ENCODE results near the gene C16orf90.

The C16orf90 gene

DNA sequence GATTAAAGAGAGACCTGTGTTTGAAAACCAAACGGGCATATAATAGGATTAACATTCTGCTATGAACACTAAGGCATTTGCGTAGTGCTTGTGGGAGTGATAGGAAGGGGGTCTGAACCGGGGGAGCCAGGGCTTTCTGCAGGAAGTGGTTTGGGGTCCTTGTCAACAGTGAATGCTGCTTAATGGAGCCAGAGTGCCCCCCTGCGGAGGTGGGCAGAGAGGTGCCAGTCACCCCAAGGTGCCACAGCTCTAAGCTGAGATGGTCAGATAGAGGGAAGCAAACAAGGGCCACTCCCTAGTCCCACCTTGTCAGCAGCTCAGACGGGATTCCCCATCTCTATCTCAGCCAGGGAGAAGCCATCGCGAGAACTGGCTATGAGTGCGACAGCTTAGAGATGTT is 34.1 kb downstream of the C16orf90 start:
- DNase-seq = no peak

DNA sequence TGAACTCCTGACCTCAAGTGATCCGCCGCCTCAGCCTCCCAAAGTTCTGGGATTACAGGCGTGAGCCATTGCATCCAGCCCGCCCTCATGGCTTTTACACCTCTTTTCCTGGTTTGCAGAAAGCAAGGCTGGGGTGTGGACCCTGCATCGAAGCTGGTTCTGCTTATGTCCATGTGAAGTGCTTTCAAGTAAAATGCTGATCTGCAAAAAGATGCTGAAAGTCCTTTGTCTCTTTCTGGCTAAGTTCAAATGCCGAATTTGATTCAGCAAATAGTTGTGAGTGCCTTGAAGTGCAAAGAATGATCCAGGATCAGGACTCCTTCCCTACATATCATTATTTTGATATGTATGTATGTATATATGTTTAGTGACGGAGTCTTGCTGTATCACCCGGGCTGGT is 34.7 kb downstream of the C16orf90 start:
- no peak for DNase-seq

DNA sequence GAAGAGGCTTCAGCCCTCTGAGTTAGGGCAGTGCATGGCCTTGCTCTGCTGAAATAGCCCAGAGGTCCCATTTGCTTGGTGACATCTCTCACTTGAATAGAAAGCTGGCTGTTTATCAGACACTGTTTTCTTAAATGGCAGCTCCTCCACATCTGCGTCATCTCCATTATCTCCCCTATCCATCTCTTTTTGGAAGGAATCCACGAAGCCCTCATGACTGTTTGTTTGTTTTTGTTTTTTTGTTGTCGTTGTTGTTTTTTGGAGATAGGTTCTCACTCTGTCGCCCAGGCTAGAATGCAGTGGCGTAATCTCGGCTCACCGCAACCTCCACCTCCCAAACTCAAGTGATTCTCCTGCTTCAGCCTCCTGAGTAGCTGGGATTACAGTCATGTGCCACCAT is 35.2 kb downstream of the C16orf90 start:
- no peak for DNase-seq

DNA sequence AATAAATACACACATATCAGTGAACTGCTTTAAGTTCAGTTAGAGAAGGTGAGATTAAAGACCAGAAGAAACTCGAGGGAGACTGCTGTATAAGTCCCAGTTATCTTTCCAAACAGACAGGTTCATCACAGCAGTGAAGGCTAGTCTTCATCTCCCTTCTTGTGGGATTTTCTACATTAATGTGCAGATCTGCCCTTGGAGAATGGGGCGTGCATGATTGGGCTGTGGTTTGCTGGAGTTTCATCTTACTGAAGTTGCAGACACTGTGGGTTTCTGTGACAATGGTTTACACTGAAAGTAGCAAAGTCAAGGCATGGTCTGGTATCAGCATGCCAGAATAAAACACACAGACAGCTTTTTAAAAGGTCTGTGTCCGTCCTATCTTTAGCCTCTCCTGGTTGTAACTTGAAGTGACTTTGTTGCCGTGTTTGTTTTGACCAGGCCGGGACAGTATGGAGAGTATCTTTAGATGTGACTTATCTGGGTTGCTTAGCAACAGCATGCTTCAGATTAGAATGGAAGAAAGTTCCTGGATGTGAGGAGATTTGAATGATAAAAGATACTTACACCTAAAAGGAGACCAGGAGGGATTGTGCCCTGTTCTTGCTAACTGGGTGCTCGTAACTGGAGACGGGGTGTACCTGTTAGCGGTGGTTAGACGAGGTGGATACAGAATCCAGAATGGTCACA is 35.7 kb downstream of the C16orf90 start:
- DNase-seq = no peak

DNA sequence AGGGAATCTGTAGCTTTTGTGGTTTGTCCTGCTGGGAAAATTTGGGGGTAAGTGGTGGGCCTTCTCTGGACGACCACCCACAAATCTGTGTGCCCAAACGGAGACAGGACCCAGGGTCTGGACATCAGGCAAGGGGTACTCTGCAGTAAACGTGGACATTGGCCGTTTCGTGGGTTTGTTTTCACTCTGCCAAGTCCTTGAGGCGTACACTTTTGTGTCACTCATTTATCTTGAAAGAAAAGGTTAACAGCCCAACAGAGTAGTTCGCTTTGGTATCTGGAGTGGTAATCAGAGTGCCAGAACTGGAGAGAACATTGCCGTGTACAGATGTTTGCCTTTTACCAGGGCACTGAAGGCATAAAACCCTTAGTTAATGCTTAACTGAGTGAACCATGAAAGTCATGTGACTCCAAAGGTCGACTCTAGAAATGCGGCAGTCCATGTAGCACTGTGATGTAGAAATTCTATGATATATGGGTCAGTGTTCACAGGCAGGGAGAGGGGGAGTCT is 36.4 kb downstream of the C16orf90 start:
- peak; percentile 81 for DNase-seq

DNA sequence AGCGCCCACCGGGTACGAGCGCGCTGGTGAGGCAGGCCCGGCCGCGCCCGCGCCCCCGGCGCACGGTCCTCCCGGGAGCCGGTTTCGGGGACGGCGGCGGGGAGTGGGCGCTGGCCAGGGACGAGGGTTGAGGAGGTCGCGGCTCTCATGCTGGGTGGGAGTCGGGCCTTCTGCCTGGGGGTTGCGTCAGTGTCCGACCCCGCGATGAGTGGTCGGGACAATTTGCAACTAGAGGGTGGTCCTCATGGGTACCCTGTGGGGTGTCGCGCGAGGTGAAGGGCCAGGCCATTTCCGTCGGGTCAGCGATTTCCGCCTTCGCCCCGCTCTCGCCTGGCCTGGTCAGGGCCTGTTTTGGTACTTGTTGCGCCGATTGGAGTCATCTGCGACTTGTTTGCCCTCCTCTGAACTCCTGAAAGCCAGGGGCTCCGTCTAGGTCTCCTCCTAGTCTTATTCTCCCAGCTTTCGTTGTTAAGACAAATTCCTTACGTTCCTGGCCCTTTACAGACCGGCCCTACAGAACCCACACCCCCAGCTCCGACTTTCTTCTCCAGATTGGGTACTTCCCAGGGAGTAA is 36.9 kb downstream of the C16orf90 start:
- peak; percentile 45 for DNase-seq

DNA sequence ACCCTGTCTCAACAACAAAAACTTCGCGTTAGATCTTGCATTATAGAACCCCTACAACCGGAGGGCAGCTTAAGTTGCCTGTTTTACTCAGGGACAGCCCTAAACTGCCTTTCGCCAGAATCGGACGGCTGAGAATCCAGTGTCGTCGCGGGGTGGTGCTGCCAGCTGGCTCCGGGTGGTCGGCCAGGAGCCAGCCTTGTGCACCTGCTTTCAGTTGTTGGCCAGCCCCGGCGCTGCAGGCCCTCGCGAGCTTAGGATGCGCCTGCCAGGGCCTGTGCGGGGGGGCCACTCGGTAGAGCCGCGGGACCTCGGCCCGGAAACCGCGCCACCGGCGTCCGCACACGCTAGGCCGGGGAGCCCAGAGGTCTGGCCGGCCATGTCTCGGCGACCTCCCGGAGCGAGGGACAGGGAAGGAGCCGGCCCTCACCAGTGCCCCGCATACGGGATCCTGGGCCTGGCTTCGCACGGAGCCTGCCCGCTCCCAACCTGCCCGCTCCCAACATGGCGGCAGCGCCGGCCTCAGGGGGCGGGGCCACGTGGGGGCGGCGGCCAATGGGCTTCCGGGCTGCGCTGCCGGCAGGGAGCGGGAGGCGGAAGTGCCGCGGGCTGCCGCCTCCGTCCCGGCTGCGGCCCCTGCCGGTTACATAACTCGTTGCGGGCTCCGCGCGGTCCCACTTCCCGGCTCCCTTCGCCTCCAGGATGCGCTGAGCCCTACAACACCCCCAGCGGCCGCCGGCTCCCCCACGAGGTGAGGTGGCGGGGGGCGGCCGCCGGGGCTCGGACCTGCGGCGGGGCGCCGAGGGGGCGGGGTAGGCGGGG is 37.6 kb downstream of the C16orf90 start:
- DNase-seq = peak; percentile 94

DNA sequence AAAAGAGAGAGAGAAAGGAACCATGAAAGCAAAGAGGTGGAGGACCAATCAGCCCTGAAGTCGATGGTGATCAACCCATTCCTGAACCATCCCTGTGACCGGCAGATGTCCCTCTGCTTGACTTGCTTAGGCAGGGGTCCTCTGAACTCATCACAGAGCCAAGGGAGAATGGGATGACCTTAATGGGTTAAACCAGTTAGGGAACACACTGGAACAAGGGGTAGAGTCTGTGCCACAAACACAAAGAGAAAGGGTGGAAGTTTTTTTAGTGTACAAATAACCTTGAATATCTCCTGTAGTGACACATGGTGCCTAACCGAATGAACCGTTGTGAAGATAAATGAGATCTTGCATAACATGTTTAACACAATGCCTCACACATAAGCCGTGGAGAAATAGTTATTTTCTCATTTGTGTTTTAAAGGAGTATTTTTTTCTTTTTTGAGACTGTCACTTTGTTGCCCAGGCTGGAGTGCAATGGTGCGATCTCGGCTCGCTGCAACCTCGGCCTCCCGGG is 40.6 kb downstream of the C16orf90 start:
- no peak for DNase-seq

DNA sequence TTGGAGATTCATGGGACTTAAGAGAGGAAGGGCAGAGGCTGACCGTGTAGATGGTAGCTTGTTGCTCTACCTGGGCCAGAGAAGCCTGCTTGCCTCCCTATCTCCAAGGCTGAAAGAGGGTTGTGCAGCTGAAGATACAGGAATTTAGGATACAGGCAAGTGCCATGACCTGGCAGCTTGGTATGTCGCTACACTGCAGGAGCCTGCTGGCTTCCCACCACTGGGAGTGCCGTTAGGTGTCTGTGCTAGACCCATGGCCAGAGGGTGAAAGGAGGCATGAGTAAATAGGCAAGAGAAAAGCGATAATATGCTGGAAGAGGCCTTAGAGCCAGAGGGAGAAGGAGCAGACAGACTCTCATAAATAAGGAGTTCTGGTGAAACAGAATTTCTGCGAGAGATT is 41.2 kb downstream of the C16orf90 start:
- DNase-seq = no peak

DNA sequence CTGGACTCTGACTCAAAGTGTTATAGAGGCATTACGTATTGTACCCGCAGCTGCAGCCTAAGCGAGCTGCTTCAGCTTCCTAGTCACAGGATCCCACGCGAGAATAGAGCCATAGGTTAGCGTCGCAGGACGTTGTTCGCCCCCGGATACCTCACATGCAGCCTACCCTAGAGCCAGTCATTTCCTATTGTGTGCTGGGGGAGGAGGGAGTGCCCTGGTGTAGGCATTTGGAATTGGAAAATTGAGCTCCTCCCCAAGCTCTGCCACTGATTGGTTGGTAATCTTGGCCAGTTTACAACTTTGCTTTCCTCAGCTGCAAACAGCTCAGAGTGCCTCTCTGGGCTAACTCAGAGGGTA is 51.3 kb downstream of the C16orf90 start:
- DNase-seq = peak; percentile 53

Data from DMS53 (cell line).